ENCODE measurements around the gene ENTPD7. TPM values are rescaled to one million over a fixed set of nuclear protein-coding genes. Genes with fewer than 3 reads are reported as not detected.

The ENTPD7 gene
- total and polyA plus RNA-seq, 10 of the 15 experiments (the other 5 are each of a cell fraction or from before 2014, with no cell fraction given): 0.73 to 6.7 (median 5.2) TPM

DNA sequence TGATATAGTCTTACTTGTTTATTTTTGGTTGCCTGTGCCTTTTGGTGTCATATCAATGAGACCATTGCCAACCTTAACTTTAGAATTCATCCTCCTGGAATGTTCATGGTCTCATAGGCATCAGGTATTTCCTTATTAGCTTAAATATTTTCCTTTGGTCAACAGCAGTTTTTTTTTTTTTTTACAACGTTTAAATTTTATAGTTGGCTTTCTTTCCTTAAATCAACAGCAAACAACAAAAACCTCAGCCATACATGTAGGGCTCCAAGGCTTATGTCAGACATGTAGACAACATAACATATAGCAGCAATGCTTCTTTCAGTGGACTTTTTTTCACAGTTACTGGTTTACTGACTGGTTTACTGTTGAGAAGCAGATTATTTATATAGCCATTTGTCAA, 22.7 kb downstream of the ENTPD7 start (continued):
- no peak for TF ChIP-seq ZSCAN29 (IDR thresholded peaks at IDR 0.05)
- TF ChIP-seq EZH2 (IDR thresholded peaks at IDR 0.05; ENCODE audit: borderline replicate concordance, control insufficient read depth, low read depth, low read length): no peak

DNA sequence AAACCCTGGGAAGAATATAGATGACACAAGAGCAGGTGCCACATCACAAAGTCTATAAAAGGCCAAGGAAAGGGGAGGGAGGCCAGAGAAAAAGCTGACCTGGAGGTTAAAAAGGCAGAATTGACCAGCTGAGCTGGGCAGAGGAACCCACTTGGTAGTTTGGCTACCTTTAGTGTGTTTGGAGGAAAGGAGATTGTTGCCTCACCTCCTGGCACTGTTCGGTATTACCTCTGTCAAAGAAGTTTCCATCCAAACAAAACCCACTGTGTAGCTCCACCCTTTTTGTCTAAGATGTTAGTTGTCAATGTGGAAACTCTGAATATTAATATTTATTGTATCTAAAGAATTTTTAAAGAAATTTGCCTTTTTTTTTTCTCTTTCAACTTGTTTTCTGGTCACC, 23.4 kb downstream of the ENTPD7 start:
- H3K36me3 ChIP-seq (ENCODE audit: control insufficient read depth in 2 of 2, insufficient read depth in 2 of 2, low read length in 1 of 2): peaks cover 0 to 5% of the 10 kb centered on the region in 2 experiments; a peak in 2 of 4 replicates
- ChIA-PET SMC1A (ENCODE audit: uncharacterized antibody, unreplicated experiment) (interaction anchor here (0.7 to 1.0 kb wide), 2 partner anchors 10 to 63 kb away, joined by 3 read pairs; partner anchors contain the start of gene SLC25A28), POLR2A (no interaction called here), CTCF (interaction anchor here (1.0 to 1.5 kb wide), 3 partner anchors 23 to 67 kb away, joined by 3 to 4 read pairs (median 3); partner anchors contain the start of gene ENTPD7), RAD21 (ENCODE audit: unreplicated experiment) (no interaction called here)
- H2AFZ ChIP-seq (ENCODE audit: control insufficient read depth, low read depth, low read length): no peak overlapping the region
- H3K27me3 ChIP-seq (replicated peaks in 1 of 2; ENCODE audit: control insufficient read depth in 2 of 2, insufficient read depth in 2 of 2, low read length in 1 of 2): no peaks in the 10 kb centered on the region
- intact Hi-C loops (cut with micrococcal nuclease; ENCODE audit: unreplicated experiment) (no loop called here), in situ Hi-C loops (cut with MboI) (no loop called here)
- no peak overlapping the region for H3K27ac ChIP-seq (ENCODE audit: control insufficient read depth, insufficient read depth)
- DNase-seq (ENCODE audit: low read depth, low spot score): no peak
- H4K20me1 ChIP-seq (ENCODE audit: control insufficient read depth, insufficient read depth): no peaks in the 10 kb centered on the region
- no peak overlapping the region for H3K4me2 ChIP-seq (ENCODE audit: control insufficient read depth, insufficient read depth)
- no TSS peak for BruUV-seq (replicated peaks)
- no peaks in the 10 kb centered on the region for H3K9me3 ChIP-seq (replicated peaks; ENCODE audit: control insufficient read depth, insufficient read depth, low read length)
- no peak overlapping the region for H3K4me3 ChIP-seq
- TF ChIP-seq RAD21 (IDR thresholded peaks at IDR 0.05; ENCODE audit: insufficient read depth, low read depth, low read length): 0 out of 2 replicates have a peak, but pooled peaks have one; percentile 11
- peak; percentile 5 to 30 (median 22); a peak in 1 of 6 replicates for TF ChIP-seq CTCF (IDR thresholded peaks at IDR 0.05 in 2 of 3, conservative IDR thresholded peaks at IDR 0.05 in 1 of 3; ENCODE audit: control insufficient read depth in 2 of 3, extremely low read depth in 1 of 3, insufficient read depth in 1 of 3, low read depth in 3 of 3, low read length in 3 of 3)
- TF ChIP-seq RFX5 (IDR thresholded peaks at IDR 0.05; ENCODE audit: low read depth, low read length): no peak
- no peaks in the 10 kb centered on the region for H3K79me2 ChIP-seq (ENCODE audit: control insufficient read depth, insufficient read depth, low read length)
- WGBS (ENCODE audit: insufficient coverage, insufficient replicate concordance, low lambda C conversion rate, missing lambda C conversion rate): 91% methylated on average over 1 of the region's 1 CpG
- no peak for FAIRE-seq
- peaks cover 4% of the 10 kb centered on the region; the same call in 1 of the 2 replicates for H3K4me1 ChIP-seq (ENCODE audit: control insufficient read depth, insufficient read depth, low read length)
- peak; percentile 77 for ATAC-seq
- H3K9ac ChIP-seq (ENCODE audit: control insufficient read depth, insufficient read depth, low read length): no peak overlapping the region
